ENCODE data around the gene PRDM16.

PRDM16 gene

GRCh38 chr1:3346478-3346877 is 277.5 kb downstream of the PRDM16 start:
- TF ChIP-seq EZH2 (IDR thresholded peaks at IDR 0.05; ENCODE audit: borderline replicate concordance, low read length): no peak
- no peak for TF ChIP-seq CTCF (IDR thresholded peaks at IDR 0.05; ENCODE audit: low read length)
- H3K9me2 ChIP-seq (ENCODE audit: low read depth, low read length): no peaks in the 10 kb centered on the region
- no peaks in the 10 kb centered on the region for H3K79me2 ChIP-seq (ENCODE audit: insufficient read depth, low read length)
- no peak overlapping the region for H3K27ac ChIP-seq (ENCODE audit: low read depth, low read length, poor library complexity, severe bottlenecking)
- no peak overlapping the region for H3K4me3 ChIP-seq (ENCODE audit: low read depth, low read length, poor library complexity, severe bottlenecking)
- no peaks in the 10 kb centered on the region for H3K4me1 ChIP-seq (ENCODE audit: insufficient read depth, low read length, severe bottlenecking)
- H3K9me3 ChIP-seq (ENCODE audit: low read length): 0 out of 2 replicates have a peak, but pooled peaks cover 2% of the 10 kb centered on the region
- H4K20me1 ChIP-seq (ENCODE audit: insufficient read depth, low read length): no peaks in the 10 kb centered on the region
- no peak overlapping the region for H3K9ac ChIP-seq (ENCODE audit: low read length)
- no peaks in the 10 kb centered on the region for H3K36me3 ChIP-seq (ENCODE audit: insufficient read depth, low read length)
- H3K27me3 ChIP-seq (ENCODE audit: insufficient read depth, low read length): peaks cover 4% of the 10 kb centered on the region; the same call in 1 of the 2 replicates
- no peaks in the 10 kb centered on the region for H3F3A ChIP-seq (ENCODE audit: insufficient read depth, low read length)
- H2AFZ ChIP-seq (ENCODE audit: low read length): no peak overlapping the region
- H3K4me2 ChIP-seq (ENCODE audit: low read length): no peak overlapping the region

GRCh38 chr1:3347257-3348020 is 278.4 kb downstream of the PRDM16 start:
- Histone ChIP-seq H3K4me2 (ENCODE audit: low read length) (no peak overlapping the region), H3K27me3 (ENCODE audit: insufficient read depth, low read length) (no peaks in the 10 kb centered on the region; the same call in 1 of the 2 replicates), H3F3A (ENCODE audit: insufficient read depth, low read length) (no peaks in the 10 kb centered on the region), H3K9me2 (ENCODE audit: low read depth, low read length) (no peaks in the 10 kb centered on the region), H3K36me3 (ENCODE audit: insufficient read depth, low read length) (no peaks in the 10 kb centered on the region), H3K9ac (ENCODE audit: low read length) (no peak overlapping the region), H3K27ac (ENCODE audit: low read depth, low read length, poor library complexity, severe bottlenecking) (no peak overlapping the region), H3K79me2 (ENCODE audit: insufficient read depth, low read length) (no peaks in the 10 kb centered on the region), H2AFZ (ENCODE audit: low read length) (no peak overlapping the region), H3K4me3 (ENCODE audit: low read depth, low read length, poor library complexity, severe bottlenecking) (no peak overlapping the region), H3K4me1 (ENCODE audit: insufficient read depth, low read length, severe bottlenecking) (no peaks in the 10 kb centered on the region), H3K9me3 (ENCODE audit: low read length) (0 out of 2 replicates have a peak, but pooled peaks cover 2% of the 10 kb centered on the region), H4K20me1 (ENCODE audit: insufficient read depth, low read length) (no peaks in the 10 kb centered on the region)
- TF ChIP-seq EZH2 (IDR thresholded peaks at IDR 0.05; ENCODE audit: borderline replicate concordance, low read length) (no peak), CTCF (IDR thresholded peaks at IDR 0.05; ENCODE audit: low read length) (no peak)

- Histone ChIP-seq H3K9me2 (ENCODE audit: low read depth, low read length) (no peaks in the 10 kb centered on the region), H3K9me3 (ENCODE audit: low read length) (0 out of 2 replicates have a peak, but pooled peaks cover 2% of the 10 kb centered on the region), H3K27ac (ENCODE audit: low read depth, low read length, poor library complexity, severe bottlenecking) (no peak overlapping the region), H2AFZ (ENCODE audit: low read length) (no peak overlapping the region), H3K4me1 (ENCODE audit: insufficient read depth, low read length, severe bottlenecking) (no peaks in the 10 kb centered on the region), H3K4me3 (ENCODE audit: low read depth, low read length, poor library complexity, severe bottlenecking) (no peak overlapping the region), H3K4me2 (ENCODE audit: low read length) (no peak overlapping the region), H3F3A (ENCODE audit: insufficient read depth, low read length) (no peaks in the 10 kb centered on the region), H3K36me3 (ENCODE audit: insufficient read depth, low read length) (no peaks in the 10 kb centered on the region), H4K20me1 (ENCODE audit: insufficient read depth, low read length) (no peaks in the 10 kb centered on the region), H3K27me3 (ENCODE audit: insufficient read depth, low read length) (no peaks in the 10 kb centered on the region), H3K9ac (ENCODE audit: low read length) (no peak overlapping the region), H3K79me2 (ENCODE audit: insufficient read depth, low read length) (no peaks in the 10 kb centered on the region)
- no peak for TF ChIP-seq EZH2 (IDR thresholded peaks at IDR 0.05; ENCODE audit: borderline replicate concordance, low read length)
- TF ChIP-seq CTCF (IDR thresholded peaks at IDR 0.05; ENCODE audit: low read length): no peak
These were observed 279.3 kb downstream of the PRDM16 start for GRCh38 chr1:3348196-3348865.

Data from OCI-LY1 (cell line).